ENCODE results near the gene MRPL3. TPM values are rescaled to one million over a fixed set of nuclear protein-coding genes. Genes with fewer than 3 reads are reported as not detected.

Gene MRPL3
- total and polyA plus RNA-seq, 10 of the 15 experiments (the other 5 are each of a cell fraction or from before 2014, with no cell fraction given), result 91.6 to 307 (median 198) TPM

GRCh38 chr3:131518680-131519079 is 15.9 kb upstream of the MRPL3 start (continued):
- TF ChIP-seq E2F8 (IDR thresholded peaks at IDR 0.05; ENCODE audit: low read depth, partially characterized antibody) (no peak), POLR2AphosphoS5 (IDR thresholded peaks at IDR 0.05; ENCODE audit: low read length) (no peak), POU2F2 (IDR thresholded peaks at IDR 0.05; ENCODE audit: borderline replicate concordance, low read depth, low read length) (no peak), GATAD2B (conservative IDR thresholded peaks at IDR 0.05; ENCODE audit: low read depth) (no peak), SMAD1 (IDR thresholded peaks at IDR 0.05; ENCODE audit: low read depth, partially characterized antibody) (no peak), YY1 (IDR thresholded peaks at IDR 0.05; ENCODE audit: low read depth, low read length) (no peak), CBFB (IDR thresholded peaks at IDR 0.05; ENCODE audit: low read depth) (no peak)

DNA sequence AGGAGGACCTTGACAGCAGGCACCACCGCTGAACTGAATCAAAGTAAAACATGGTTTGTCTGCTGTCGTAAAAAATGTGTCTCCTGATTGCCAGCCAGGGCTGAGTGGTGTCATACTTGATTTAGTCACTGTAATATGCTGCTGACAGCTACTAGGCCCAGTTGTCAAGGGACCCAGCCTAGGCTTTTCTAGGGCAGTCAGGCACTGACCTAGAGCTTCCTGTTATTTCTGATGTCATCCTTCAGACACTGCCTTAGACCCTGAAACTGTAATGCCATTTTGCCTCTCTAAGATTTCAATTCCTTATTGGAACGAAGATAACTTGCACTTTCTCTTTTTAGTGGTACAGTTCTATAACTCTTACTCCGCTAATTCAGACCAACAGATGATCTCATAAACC is 2.6 kb upstream of the MRPL3 start:
- ATAC-seq (no peak), DNase-seq (ENCODE audit: low read depth, low spot score) (no peak), FAIRE-seq (no peak)
- in situ Hi-C loops (cut with MboI), result no loop called here
- no peaks in the 10 kb centered on the region for H3K9me3 ChIP-seq (replicated peaks; ENCODE audit: control insufficient read depth, insufficient read depth, low read length)
- CTCF ChIA-PET, result no interaction called here
- H3K27ac ChIP-seq (ENCODE audit: control insufficient read depth, insufficient read depth), result no peak overlapping the region
- H3K4me2 ChIP-seq (ENCODE audit: control insufficient read depth, insufficient read depth), result no peak overlapping the region
- peaks cover 0 to 6% of the 10 kb centered on the region in 2 experiments; a peak in 1 of 4 replicates for H3K36me3 ChIP-seq (ENCODE audit: control insufficient read depth in 2 of 2, insufficient read depth in 2 of 2, low read length in 1 of 2)
- H3K79me2 ChIP-seq (ENCODE audit: control insufficient read depth, insufficient read depth, low read length), result peaks cover 28% of the 10 kb centered on the region
- intact Hi-C loops (cut with micrococcal nuclease; ENCODE audit: unreplicated experiment), result no loop called here
- 65% methylated on average over 4 of the region's 4 CpGs for WGBS (ENCODE audit: insufficient coverage, insufficient replicate concordance, low lambda C conversion rate, missing lambda C conversion rate)
- H3K9ac ChIP-seq (ENCODE audit: control insufficient read depth, insufficient read depth, low read length), result no peak overlapping the region
- RAD21 ChIA-PET (ENCODE audit: unreplicated experiment), result no interaction called here
- no peak overlapping the region for H3K4me3 ChIP-seq
- H2AFZ ChIP-seq (ENCODE audit: control insufficient read depth, low read depth, low read length), result no peak overlapping the region
- SMC1A ChIA-PET (ENCODE audit: uncharacterized antibody, unreplicated experiment), result no interaction called here
- POLR2A ChIA-PET, result no interaction called here
- no peaks in the 10 kb centered on the region for H4K20me1 ChIP-seq (ENCODE audit: control insufficient read depth, insufficient read depth)
- BruUV-seq (replicated peaks), result no TSS peak
- no peaks in the 10 kb centered on the region for H3K27me3 ChIP-seq (replicated peaks in 1 of 2; ENCODE audit: control insufficient read depth in 2 of 2, insufficient read depth in 2 of 2, low read length in 1 of 2)
- no peaks in the 10 kb centered on the region for H3K4me1 ChIP-seq (ENCODE audit: control insufficient read depth, insufficient read depth, low read length)
- TF ChIP-seq PAX5 (IDR thresholded peaks at IDR 0.05; ENCODE audit: borderline replicate concordance, low read depth, low read length) (no peak), BRCA1 (IDR thresholded peaks at IDR 0.05; ENCODE audit: low read depth, low read length) (no peak), SMAD1 (IDR thresholded peaks at IDR 0.05; ENCODE audit: low read depth, partially characterized antibody) (no peak), MYC (IDR thresholded peaks at IDR 0.05; ENCODE audit: insufficient read depth, insufficient read length, insufficient replicate concordance, low read length, severe bottlenecking) (no peak), CHD2 (IDR thresholded peaks at IDR 0.05; ENCODE audit: borderline replicate concordance, low read depth, low read length) (no peak), RB1 (IDR thresholded peaks at IDR 0.05; ENCODE audit: borderline replicate concordance) (no peak), MEF2A (IDR thresholded peaks at IDR 0.05; ENCODE audit: insufficient read depth, low read depth, low read length) (no peak), IRF5 (IDR thresholded peaks at IDR 0.05; ENCODE audit: borderline replicate concordance) (no peak), ZNF687 (IDR thresholded peaks at IDR 0.05) (no peak), BCL11A (IDR thresholded peaks at IDR 0.05; ENCODE audit: low read depth, low read length) (no peak), NRF1 (conservative IDR thresholded peaks at IDR 0.05; ENCODE audit: low read depth, low read length) (no peak)

Data from GM12878 (cell line).